Cardiac septum (tissue), 1 donor: ENCODE results near the gene REC8. TPM values are rescaled to one million over a fixed set of nuclear protein-coding genes. Genes with fewer than 3 reads are reported as not detected.

Experiments used
- DNase-seq: peaks from one replicate; pipeline ENCODE4 v3.0.0-alpha.2; 2020; ENCODE audit warnings: low spot score
- intact Hi-C: fragments of 100-400 bp; cut with DNase I; formaldehyde crosslinking; loops from one replicate; pipeline ENCODE4 v1.14.0; 2022
- total RNA-seq: library from RNA; stranded (reverse); fragmentation: NEBNext Ultra II Directional; extraction: Animal tissue kit (Norgen Biotek cat#: 25700); gene quantifications from one replicate; pipeline ENCODE4 v1.2.1, GENCODE V29; 2021
- donor health status: DM: no; HTN: no; CAD: no.

Gene REC8
- total RNA-seq, 1 donor from 2014 or later = 5.7 TPM

GRCh38 chr14:24151404-24152080 is 20.3 kb upstream of the REC8 start:
- DNase-seq = no peak
- intact Hi-C loops = no loop called here

- intact Hi-C loops = no loop called here
- no peak for DNase-seq
Observed at GRCh38 chr14:24155100-24155499, 16.8 kb upstream of the REC8 start.

DNA sequence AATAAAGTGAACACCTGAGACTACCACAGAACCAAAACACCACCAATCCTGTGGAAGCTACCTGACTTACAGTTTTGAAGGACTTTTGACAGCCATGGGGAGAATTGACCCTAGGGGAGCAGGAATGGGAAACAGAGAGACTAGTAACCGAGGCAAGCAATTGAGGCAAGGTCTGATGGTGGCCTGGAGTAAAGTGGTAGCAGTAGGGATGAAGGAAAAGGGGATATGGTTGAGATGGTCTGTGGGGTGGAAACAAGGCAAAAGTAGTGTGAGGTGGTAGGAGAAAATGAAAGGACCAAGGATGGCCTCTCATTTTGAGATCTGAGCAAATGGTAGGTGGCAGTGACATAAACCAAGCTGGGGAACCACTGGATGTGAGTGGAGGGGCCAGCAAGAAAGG is 15.0 kb upstream of the REC8 start:
- DNase-seq = no peak
- intact Hi-C loops = no loop called here

DNA sequence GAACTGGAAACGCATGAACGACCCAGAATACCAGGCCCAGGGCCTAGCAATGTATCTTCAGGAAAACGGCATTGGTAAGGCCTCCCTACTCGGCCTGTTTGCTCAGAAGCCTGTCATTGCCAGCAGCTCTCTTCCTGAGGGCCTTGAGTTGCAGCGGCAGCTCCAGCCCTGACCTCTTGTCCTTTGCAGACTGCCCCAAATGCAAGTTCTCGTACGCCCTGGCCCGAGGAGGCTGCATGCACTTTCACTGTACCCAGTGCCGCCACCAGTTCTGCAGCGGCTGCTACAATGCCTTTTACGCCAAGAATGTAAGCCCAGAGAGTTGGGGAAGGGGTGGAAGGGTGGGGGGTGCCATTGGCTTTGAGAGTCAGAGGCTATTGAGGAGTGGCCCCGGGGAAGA is 14.5 kb upstream of the REC8 start:
- intact Hi-C loops = no loop called here
- DNase-seq = no peak

GRCh38 chr14:24159777-24160498 is 11.9 kb upstream of the REC8 start:
- intact Hi-C loops = loop anchor here (2.0 kb wide), 2 partner anchors 23 to 101 kb away; partner anchors contain the start of gene PSME1
- no peak for DNase-seq

- no peak for DNase-seq
- intact Hi-C loops = loop anchor here (2.0 kb wide), 2 partner anchors 24 to 102 kb away; partner anchors contain the start of gene PSME1
Observed at GRCh38 chr14:24160499-24160849, 11.4 kb upstream of the REC8 start.

DNA sequence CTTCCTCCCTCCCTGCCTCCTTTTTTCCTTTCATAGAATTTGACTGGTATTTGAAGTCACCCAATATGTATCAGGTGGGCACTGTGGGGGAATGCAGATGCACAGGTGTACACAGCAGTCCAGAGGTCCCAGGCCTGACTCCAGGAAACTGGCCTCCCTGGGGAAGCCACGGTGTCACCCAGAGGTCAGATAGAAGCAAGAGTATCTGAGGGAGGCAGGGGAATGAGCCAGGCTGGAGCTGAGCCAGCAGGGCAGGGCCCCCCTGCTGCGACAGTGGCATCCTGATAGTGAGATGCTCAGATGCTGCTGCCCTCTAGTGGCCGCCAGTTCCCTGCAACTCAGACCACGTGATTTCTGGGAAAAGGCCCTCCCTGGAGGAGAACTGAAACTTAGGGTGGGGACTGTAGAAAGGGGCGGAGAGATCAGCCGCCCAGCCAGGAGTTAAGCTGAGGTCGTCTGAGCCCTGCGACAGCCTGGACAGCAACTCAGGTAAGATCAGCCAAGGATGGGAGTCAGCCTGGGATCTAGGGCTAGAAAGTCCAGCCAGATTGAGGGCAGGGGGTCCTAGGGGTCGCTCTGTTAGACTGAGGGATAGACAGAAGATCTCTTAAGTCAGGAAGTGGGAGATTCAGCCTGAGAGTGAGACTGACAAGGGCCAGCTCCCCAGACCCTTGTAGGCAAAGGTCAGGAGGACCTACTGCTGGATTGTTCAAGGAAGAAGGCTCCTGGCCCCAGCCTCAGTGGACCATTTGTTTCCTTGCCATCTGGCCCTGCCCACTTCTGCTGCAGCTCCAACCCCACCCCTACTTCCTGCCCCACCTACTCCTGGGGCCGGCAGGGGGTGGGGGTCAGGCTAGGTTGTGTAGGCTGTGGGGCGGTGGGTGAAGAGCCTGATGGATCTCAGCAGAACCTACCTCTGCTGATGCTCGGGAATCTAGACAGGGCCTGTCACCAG is 10.8 kb upstream of the REC8 start, which contains the start of gene IRF9:
Gene IRF9 (plus strand): TSS at position 416 of the 955 bp plus-strand sequence. CDS start 880 bp downstream, outside the sequence.
- intact Hi-C loops = loop anchor here (2.0 kb wide), 2 partner anchors 24 to 102 kb away; partner anchors contain the start of gene PSME1
- peak; percentile 98 for DNase-seq

DNA sequence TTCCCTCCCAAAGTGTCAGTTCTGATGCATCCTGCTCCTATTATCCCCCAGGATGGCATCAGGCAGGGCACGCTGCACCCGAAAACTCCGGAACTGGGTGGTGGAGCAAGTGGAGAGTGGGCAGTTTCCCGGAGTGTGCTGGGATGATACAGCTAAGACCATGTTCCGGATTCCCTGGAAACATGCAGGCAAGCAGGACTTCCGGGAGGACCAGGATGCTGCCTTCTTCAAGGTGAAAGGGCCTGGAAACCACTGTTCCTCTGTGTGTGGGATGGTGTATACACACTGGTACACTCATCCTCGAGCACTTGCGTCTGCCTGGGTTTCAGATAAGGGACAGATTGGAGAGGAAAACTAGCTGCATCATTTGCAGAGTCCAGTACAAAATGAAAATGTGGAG is 9.8 kb upstream of the REC8 start:
- intact Hi-C loops = no loop called here
- DNase-seq = no peak

- intact Hi-C loops = no loop called here
- no peak for DNase-seq
Observed at GRCh38 chr14:24164518-24164991, 7.3 kb upstream of the REC8 start.

GRCh38 chr14:24165785-24166184 is 6.1 kb upstream of the REC8 start:
- no peak for DNase-seq
- intact Hi-C loops = no loop called here

DNA sequence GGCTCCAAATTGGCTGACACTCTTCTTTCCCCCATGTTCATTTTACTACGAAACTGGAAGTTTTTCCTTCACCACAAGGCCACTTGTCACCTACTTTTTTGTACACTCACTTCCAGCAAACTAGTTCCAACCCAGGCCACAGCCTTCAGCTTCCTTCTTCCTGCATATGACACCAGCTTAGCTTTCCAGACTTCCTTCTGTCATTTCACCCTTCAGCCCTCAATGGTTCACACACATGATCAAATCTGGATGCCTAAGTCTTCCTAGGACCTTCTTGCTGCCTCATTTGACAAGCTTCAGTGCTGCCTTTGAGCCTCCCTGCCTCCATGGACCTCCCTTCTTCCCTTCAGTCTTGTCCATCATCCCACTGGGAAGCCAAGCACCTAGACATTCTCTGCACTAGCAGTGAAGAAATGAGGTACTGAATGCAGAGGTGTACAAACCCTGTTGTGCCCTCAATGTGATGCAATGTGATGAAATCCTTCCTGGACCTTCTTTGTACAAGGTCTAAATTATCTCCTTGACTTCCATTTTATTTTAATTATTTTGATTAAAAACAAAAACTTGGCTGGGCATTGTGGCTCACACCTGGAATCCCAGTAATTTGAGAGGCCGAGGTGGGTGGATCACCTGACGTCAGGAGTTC is 4.3 kb upstream of the REC8 start:
- no peak for DNase-seq
- intact Hi-C loops = no loop called here

GRCh38 chr14:24172261-24172860 is 481 bp downstream of the REC8 start:
- no peak for DNase-seq
- intact Hi-C loops = no loop called here

GRCh38 chr14:24172871-24173281 is 996 bp downstream of the REC8 start:
- intact Hi-C loops = no loop called here
- no peak for DNase-seq

DNA sequence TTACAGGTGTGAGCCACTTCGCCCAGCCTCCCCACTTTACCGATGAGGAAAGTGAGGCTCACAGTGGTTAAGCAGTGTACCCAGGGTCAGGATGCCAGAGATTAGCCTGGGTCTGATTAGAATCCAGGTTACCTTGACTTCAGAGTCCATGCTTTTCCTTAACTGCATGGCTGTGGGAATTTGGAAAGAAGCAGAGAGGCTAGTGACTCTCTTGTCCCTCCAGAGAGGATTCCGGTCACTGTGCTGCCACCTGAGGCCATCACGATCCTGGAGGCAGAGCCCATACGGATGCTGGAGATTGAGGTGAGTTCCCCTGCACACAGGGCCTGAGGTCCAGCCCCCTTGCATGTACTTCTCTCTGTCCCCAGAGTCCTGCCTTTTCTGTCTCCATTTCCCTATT is 4.7 kb downstream of the REC8 start:
- intact Hi-C loops = no loop called here
- no peak for DNase-seq

DNA sequence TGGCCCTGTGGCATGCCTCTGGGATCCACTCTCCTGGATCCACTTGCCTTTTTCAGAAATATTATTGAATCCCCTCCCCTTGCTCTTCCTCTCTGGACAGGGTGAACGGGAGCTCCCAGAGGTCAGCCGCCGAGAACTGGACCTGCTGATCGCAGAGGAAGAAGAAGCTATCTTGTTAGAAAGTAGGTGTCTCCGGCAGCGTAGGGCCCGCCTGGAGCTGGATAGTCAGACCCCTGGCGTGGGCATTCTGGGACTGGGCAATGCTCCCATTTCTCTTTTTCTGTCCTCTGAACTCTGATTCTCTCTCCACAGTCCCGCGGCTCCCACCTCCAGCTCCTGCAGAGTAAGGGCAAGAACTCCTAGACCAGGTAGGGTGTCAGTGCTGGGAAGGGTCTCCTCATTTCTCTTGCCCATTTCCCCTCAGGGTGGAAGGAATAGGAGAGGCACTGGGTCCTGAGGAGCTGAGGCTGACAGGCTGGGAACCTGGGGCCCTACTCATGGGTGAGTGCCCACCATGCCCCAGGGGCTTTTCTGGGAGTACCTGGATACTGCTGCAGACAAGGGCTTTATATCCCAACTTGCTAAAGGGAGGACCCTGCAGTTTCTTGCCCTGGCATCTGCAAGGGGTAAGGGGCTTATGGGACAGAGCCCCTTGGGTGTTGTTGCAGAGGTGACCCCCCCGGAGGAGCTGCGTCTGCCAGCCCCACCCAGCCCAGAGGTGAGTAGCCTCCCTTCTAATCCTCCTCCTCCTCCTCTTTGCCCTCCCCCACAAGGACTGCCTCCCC is 5.4 kb downstream of the REC8 start:
- intact Hi-C loops = no loop called here
- DNase-seq = no peak

DNA sequence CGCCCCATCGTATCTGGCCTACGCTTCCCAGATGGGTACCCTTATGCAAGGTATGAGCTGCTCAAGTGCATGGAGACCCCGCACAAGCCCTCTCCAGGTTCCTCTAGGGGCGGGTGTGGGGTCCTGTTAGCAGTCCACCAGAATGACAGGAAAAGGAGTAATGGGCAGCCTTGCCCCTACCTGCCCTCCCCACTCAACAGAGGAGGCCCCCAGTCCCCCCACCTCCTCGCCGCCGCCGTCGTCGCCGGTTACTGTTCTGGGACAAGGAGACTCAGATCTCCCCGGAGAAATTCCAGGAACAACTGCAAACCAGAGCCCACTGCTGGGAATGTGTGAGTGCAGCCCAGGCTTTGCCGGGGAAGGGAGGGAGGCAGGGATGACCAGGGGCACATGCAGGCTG is 6.0 kb downstream of the REC8 start:
- no peak for DNase-seq
- intact Hi-C loops = no loop called here

DNA sequence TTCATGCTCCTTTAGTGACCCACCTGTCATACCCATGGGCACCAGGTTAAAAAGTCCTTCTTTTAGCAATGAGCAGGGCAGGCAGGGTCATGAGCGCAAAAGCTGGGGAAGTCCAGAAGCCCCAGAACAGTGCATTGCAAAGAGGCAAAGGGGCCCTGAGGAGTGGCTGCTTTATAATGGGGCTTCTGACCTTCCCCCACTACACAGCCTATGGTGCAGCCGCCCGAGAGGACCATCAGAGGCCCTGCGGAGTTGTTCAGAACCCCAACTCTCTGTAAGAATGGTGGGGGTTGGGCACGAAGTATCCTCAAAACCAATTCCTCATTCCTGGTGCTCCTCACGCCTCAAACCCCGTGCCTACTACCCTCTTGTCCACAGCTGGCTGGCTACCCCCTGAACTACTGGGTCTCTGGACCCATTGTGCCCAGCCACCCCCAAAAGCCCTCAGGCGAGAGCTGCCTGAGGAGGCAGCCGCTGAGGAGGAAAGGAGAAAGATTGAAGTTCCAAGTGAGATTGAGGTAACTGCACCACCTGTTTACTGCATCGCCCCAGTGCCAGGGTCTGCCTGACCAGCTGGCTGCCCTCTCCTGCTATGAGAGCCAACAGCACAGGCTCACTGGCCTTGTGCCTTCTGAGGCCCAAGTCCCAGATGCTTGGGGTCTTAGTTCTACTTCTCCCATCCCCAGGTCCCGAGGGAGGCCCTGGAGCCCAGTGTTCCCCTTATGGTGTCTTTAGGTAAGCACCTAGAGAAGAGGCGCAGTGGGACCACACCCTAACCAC is 6.7 kb downstream of the REC8 start:
- no peak for DNase-seq
- intact Hi-C loops = no loop called here
